ENCODE measurements around the gene MYLK4. TPM values are rescaled to one million over a fixed set of nuclear protein-coding genes. Genes with fewer than 3 reads are reported as not detected.

Gene MYLK4
- total RNA-seq, 4 donors from 2014 or later, result 0.33 to 0.45 (median 0.38) TPM

- WGBS, result 91% methylated on average over 9 of the region's 9 CpGs
- Histone ChIP-seq H3K9me3 (no peaks in the 10 kb centered on the region), H3K27ac (replicated peaks in 1 of 4) (no peak overlapping the region), H3K4me3 (no peak overlapping the region), H3K27me3 (no peaks in the 10 kb centered on the region), H3K36me3 (no peaks in the 10 kb centered on the region), H3K4me1 (peaks cover 4 to 22% (median 14%) of the 10 kb centered on the region in 4 donors)
- intact Hi-C loops (cut with DNase I), result no loop called here
- no peak for TF ChIP-seq EP300 (IDR thresholded peaks at IDR 0.05)
- TF ChIP-seq CTCF (IDR thresholded peaks at IDR 0.05), result no peak
- no peak for TF ChIP-seq POLR2AphosphoS5 (IDR thresholded peaks at IDR 0.05)
- no peak for TF ChIP-seq POLR2A (IDR thresholded peaks at IDR 0.05; ENCODE audit: low read depth)
- DNase-seq (ENCODE audit: extremely low spot score), result no peak
Observed at GRCh38 chr6:2716936-2717700, 33.6 kb downstream of the MYLK4 start.

GRCh38 chr6:2715737-2716136 is 35.0 kb downstream of the MYLK4 start:
- TF ChIP-seq EP300 (IDR thresholded peaks at IDR 0.05), result no peak
- no peak for TF ChIP-seq POLR2AphosphoS5 (IDR thresholded peaks at IDR 0.05)
- no peak for TF ChIP-seq POLR2A (IDR thresholded peaks at IDR 0.05; ENCODE audit: low read depth)
- no peak for TF ChIP-seq CTCF (IDR thresholded peaks at IDR 0.05)
- H3K9me3 ChIP-seq, result peaks cover 0 to 4% (median 2%) of the 10 kb centered on the region in 4 donors
- peaks cover 4 to 22% (median 14%) of the 10 kb centered on the region in 4 donors for H3K4me1 ChIP-seq
- no peak for DNase-seq (ENCODE audit: extremely low spot score)
- intact Hi-C loops (cut with DNase I), result no loop called here
- WGBS, result 62% methylated on average over 5 of the region's 5 CpGs
- H3K36me3 ChIP-seq, result no peaks in the 10 kb centered on the region
- no peaks in the 10 kb centered on the region for H3K27me3 ChIP-seq
- no peak overlapping the region for H3K4me3 ChIP-seq
- no peak overlapping the region for H3K27ac ChIP-seq (replicated peaks in 1 of 4)

GRCh38 chr6:2714111-2714895 is 36.4 kb downstream of the MYLK4 start:
- 59% methylated on average over 7 of the region's 7 CpGs for WGBS
- no peak overlapping the region for H3K4me3 ChIP-seq
- peaks cover 4 to 25% (median 14%) of the 10 kb centered on the region in 4 donors for H3K4me1 ChIP-seq
- intact Hi-C loops (cut with DNase I), result no loop called here
- H3K27me3 ChIP-seq, result no peaks in the 10 kb centered on the region
- peak overlapping the region in 3 of 4 donors; percentile 10 to 69 (median 35) for H3K27ac ChIP-seq (replicated peaks in 1 of 4)
- H3K9me3 ChIP-seq, result peaks cover 0 to 8% (median 4%) of the 10 kb centered on the region in 4 donors
- TF ChIP-seq POLR2AphosphoS5 (IDR thresholded peaks at IDR 0.05) (peak; percentile 10 to 32), CTCF (IDR thresholded peaks at IDR 0.05) (no peak)
- H3K36me3 ChIP-seq, result no peaks in the 10 kb centered on the region
- no peak for DNase-seq (ENCODE audit: extremely low spot score)

- intact Hi-C loops (cut with DNase I), result no loop called here
- H3K27me3 ChIP-seq, result no peaks in the 10 kb centered on the region
- 78% methylated on average over 8 of the region's 8 CpGs for WGBS
- TF ChIP-seq EP300 (IDR thresholded peaks at IDR 0.05) (no peak), POLR2AphosphoS5 (IDR thresholded peaks at IDR 0.05) (no peak), POLR2A (IDR thresholded peaks at IDR 0.05; ENCODE audit: low read depth) (no peak), CTCF (IDR thresholded peaks at IDR 0.05) (no peak)
- H3K4me1 ChIP-seq, result peaks cover 4 to 32% (median 14%) of the 10 kb centered on the region in 4 donors
- no peaks in the 10 kb centered on the region for H3K36me3 ChIP-seq
- no peak overlapping the region for H3K4me3 ChIP-seq
- DNase-seq (ENCODE audit: extremely low spot score), result no peak
- peak overlapping the region in 2 of 4 donors; percentile 35 to 69 for H3K27ac ChIP-seq (replicated peaks in 1 of 4)
- peaks cover 0 to 8% (median 4%) of the 10 kb centered on the region in 4 donors for H3K9me3 ChIP-seq
Observed at GRCh38 chr6:2713473-2714110, 37.1 kb downstream of the MYLK4 start.
